Karpas-422 (cell line): ENCODE measurements around the gene ERICH6. TPM values are rescaled to one million over a fixed set of nuclear protein-coding genes. Genes with fewer than 3 reads are reported as not detected.

Source experiments
- DNase-seq: peaks from one replicate; pipeline ENCODE4 v3.0.0-alpha.2; 2015
- H2AFZ ChIP-seq: fragments of 200-600 bp; sonication (generic); 2 replicates; pipeline ENCODE4 v1.6.1; 2014; ENCODE audit warnings: antibody characterized with exemption, low read length, mixed read lengths
- H3K27ac ChIP-seq: fragments of 200-600 bp; sonication (generic); 2 replicates; pipeline ENCODE4 v1.5.1; 2014; ENCODE audit warnings: mild to moderate bottlenecking, low read length, moderate library complexity
- H3K27me3 ChIP-seq: fragments of 200-600 bp; sonication (generic); 2 replicates; pipeline ENCODE4 v1.6.1; 2014; ENCODE audit warnings: low read length, mixed read lengths
- H3K36me3 ChIP-seq: fragments of 200-600 bp; sonication (generic); 2 replicates; pipeline ENCODE4 v1.6.1; 2014; ENCODE audit warnings: low read length, mixed read lengths; ENCODE audit not compliant: insufficient read depth
- H3K4me1 ChIP-seq: fragments of 200-600 bp; sonication (generic); 2 replicates; pipeline ENCODE4 v1.6.1; 2014; ENCODE audit warnings: mild to moderate bottlenecking, low read length, mixed read lengths
- H3K4me2 ChIP-seq: fragments of 200-600 bp; sonication (generic); 2 replicates; pipeline ENCODE4 v1.6.1; 2014; ENCODE audit warnings: low read length, low read depth, mild to moderate bottlenecking; ENCODE audit not compliant: poor library complexity, severe bottlenecking
- H3K4me3 ChIP-seq: fragments of 200-600 bp; sonication (generic); 2 replicates; pipeline ENCODE4 v1.5.1; 2014; ENCODE audit warnings: mild to moderate bottlenecking, antibody characterized with exemption, low read length, mixed read lengths
- H3K79me2 ChIP-seq: fragments of 200-600 bp; sonication (generic); 2 replicates; pipeline ENCODE4 v1.6.1; 2014; ENCODE audit warnings: mild to moderate bottlenecking, low read length, mixed read lengths
- H3K9ac ChIP-seq: fragments of 200-600 bp; sonication (generic); 2 replicates; pipeline ENCODE4 v1.6.0; 2014; ENCODE audit warnings: low read length
- H3K9me2 ChIP-seq: fragments of 200-600 bp; sonication (generic), shearing (Covaris generic); replicated peaks from 2 replicates; pipeline ENCODE4 v1.6.0; 2014; ENCODE audit warnings: mild to moderate bottlenecking, low read length, moderate library complexity; ENCODE audit not compliant: insufficient read depth
- H3K9me3 ChIP-seq: fragments of 300-700, 200-600 bp; sonication (generic); 2 replicates; pipeline ENCODE4 v1.6.1; 2014; ENCODE audit warnings: low read length, mixed read lengths
- H4K20me1 ChIP-seq: fragments of 200-600 bp; sonication (generic); 2 replicates; pipeline ENCODE4 v1.6.1; 2014; ENCODE audit warnings: mild to moderate bottlenecking, antibody characterized with exemption, low read length, low read depth; ENCODE audit not compliant: insufficient read depth
- total RNA-seq: library from RNA; depleted of rRNA; stranded (reverse); fragments of >200 nt; shearing (Covaris generic); gene quantifications from 2 replicates; pipeline ENCODE4 v1.2.3, GENCODE V29; 2014; ENCODE audit warnings: low replicate concordance

ERICH6 gene
- total RNA-seq, 1 experiment from 2014 or later = not detected

GRCh38 chr3:150662410-150663200, 41.1 kb downstream of the ERICH6 start:
- H3K27me3 ChIP-seq = no peaks in the 10 kb centered on the region
- DNase-seq = no peak
- no peak overlapping the region for H2AFZ ChIP-seq
- H3K27ac ChIP-seq = no peak overlapping the region
- no peaks in the 10 kb centered on the region for H3K9me3 ChIP-seq
- no peak overlapping the region for H3K9ac ChIP-seq
- no peaks in the 10 kb centered on the region for H3K9me2 ChIP-seq
- no peak overlapping the region for H3K4me3 ChIP-seq
- H4K20me1 ChIP-seq = no peaks in the 10 kb centered on the region
- H3K36me3 ChIP-seq = no peaks in the 10 kb centered on the region
- H3K4me1 ChIP-seq = no peaks in the 10 kb centered on the region
- no peak overlapping the region for H3K4me2 ChIP-seq
- no peaks in the 10 kb centered on the region for H3K79me2 ChIP-seq

GRCh38 chr3:150656316-150656715, 47.4 kb downstream of the ERICH6 start:
- Histone ChIP-seq H3K36me3 (no peaks in the 10 kb centered on the region), H3K27ac (no peak overlapping the region), H3K9ac (no peak overlapping the region), H3K4me3 (no peak overlapping the region), H3K79me2 (no peaks in the 10 kb centered on the region), H3K9me2 (no peaks in the 10 kb centered on the region), H3K4me1 (peaks cover 4% of the 10 kb centered on the region; the same call in 1 of the 2 replicates), H4K20me1 (no peaks in the 10 kb centered on the region), H3K4me2 (no peak overlapping the region), H3K9me3 (no peaks in the 10 kb centered on the region), H2AFZ (no peak overlapping the region), H3K27me3 (no peaks in the 10 kb centered on the region)
- DNase-seq = no peak

DNA sequence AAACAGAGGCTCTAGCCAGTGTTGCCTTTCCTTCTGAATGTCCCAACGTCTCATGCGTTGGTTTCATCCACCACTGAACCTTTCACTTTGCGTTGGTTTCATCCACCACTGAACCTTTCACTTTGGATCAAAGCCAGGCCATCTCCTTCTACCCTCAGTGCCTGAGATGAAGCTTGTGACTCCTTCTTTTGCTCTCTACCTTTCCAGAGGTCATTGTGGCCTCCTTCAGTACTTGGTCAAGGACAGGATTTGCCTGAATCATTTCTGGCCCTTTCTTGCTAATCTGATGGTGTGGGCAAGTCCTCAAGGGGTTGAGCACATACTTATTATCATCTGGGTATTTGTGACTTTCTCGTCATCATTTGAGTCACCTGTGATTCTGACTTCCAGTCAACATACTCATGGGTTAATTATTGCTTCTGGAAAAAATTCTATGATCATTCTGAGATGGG, 50.6 kb downstream of the ERICH6 start:
- Histone ChIP-seq H2AFZ (no peak overlapping the region), H3K4me2 (no peak overlapping the region), H3K9me2 (no peaks in the 10 kb centered on the region), H3K9me3 (no peaks in the 10 kb centered on the region), H3K27me3 (no peaks in the 10 kb centered on the region), H3K79me2 (no peaks in the 10 kb centered on the region), H3K36me3 (no peaks in the 10 kb centered on the region), H3K4me3 (no peak overlapping the region), H3K9ac (no peak overlapping the region), H3K27ac (no peak overlapping the region), H3K4me1 (peaks cover 4% of the 10 kb centered on the region; the same call in 1 of the 2 replicates), H4K20me1 (no peaks in the 10 kb centered on the region)
- no peak for DNase-seq

DNA sequence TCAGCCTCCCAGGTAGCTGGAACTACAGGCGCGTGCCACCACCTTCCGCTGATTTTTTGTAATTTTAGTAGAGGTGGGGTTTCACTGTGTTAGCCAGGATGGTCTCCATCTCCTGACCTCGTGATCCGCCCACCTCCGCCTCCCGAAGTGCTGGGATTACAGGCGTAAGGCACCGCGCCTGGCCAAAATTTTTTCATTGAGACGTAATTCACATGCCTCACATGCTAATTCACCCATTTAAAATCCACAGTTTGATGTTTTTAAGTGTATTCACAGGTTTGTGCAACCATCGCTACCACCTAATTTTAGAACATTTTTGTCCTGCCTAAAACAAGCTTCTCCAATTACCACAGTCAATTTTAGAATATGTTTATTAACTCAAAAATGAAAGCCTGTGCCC, 63.5 kb downstream of the ERICH6 start:
- Histone ChIP-seq H3K27ac (no peak overlapping the region), H3K79me2 (no peaks in the 10 kb centered on the region), H3K9me3 (no peaks in the 10 kb centered on the region), H3K9me2 (no peaks in the 10 kb centered on the region), H2AFZ (no peak overlapping the region), H3K36me3 (no peaks in the 10 kb centered on the region), H3K4me3 (no peak overlapping the region), H3K9ac (no peak overlapping the region), H4K20me1 (no peaks in the 10 kb centered on the region), H3K27me3 (no peaks in the 10 kb centered on the region), H3K4me2 (no peak overlapping the region), H3K4me1 (no peaks in the 10 kb centered on the region)
- DNase-seq = no peak

GRCh38 chr3:150639262-150639661, 64.5 kb downstream of the ERICH6 start:
- no peak overlapping the region for H3K9ac ChIP-seq
- no peaks in the 10 kb centered on the region for H3K9me2 ChIP-seq
- no peaks in the 10 kb centered on the region for H4K20me1 ChIP-seq
- no peak overlapping the region for H2AFZ ChIP-seq
- no peaks in the 10 kb centered on the region for H3K27me3 ChIP-seq
- H3K79me2 ChIP-seq = no peaks in the 10 kb centered on the region
- H3K36me3 ChIP-seq = no peaks in the 10 kb centered on the region
- H3K4me1 ChIP-seq = no peaks in the 10 kb centered on the region
- H3K4me2 ChIP-seq = no peak overlapping the region
- DNase-seq = no peak
- no peaks in the 10 kb centered on the region for H3K9me3 ChIP-seq
- H3K27ac ChIP-seq = no peak overlapping the region
- no peak overlapping the region for H3K4me3 ChIP-seq

DNA sequence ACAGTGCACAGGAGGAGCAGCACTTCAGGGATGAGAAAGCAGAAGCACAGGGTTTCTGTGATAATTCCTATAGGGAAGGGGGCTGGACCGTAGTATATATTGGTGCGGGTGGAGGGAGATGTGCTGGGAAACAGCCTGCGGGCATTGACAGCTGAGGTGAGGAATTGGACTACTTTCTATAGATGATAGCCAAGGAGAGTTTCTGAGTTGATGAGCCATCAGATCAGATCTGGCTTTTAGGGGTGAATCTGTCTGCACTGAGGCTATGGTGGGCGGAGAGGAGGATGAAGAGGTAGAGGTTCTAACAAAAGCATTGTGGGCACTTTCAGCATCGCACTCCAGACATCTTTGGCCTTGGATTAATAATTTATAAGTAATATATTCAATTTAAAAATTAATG, 67.5 kb downstream of the ERICH6 start:
- Histone ChIP-seq H3K9ac (no peak overlapping the region), H2AFZ (no peak overlapping the region), H3K4me1 (no peaks in the 10 kb centered on the region), H4K20me1 (0 out of 2 replicates have a peak, but pooled peaks cover 6% of the 10 kb centered on the region), H3K27ac (no peak overlapping the region), H3K79me2 (no peaks in the 10 kb centered on the region), H3K36me3 (no peaks in the 10 kb centered on the region; the same call in 1 of the 2 replicates), H3K4me3 (no peak overlapping the region), H3K9me3 (no peaks in the 10 kb centered on the region), H3K4me2 (no peak overlapping the region), H3K27me3 (no peaks in the 10 kb centered on the region), H3K9me2 (no peaks in the 10 kb centered on the region)
- no peak for DNase-seq

GRCh38 chr3:150635526-150635925, 68.2 kb downstream of the ERICH6 start:
- Histone ChIP-seq H3K4me3 (no peak overlapping the region), H4K20me1 (0 out of 2 replicates have a peak, but pooled peaks cover 6% of the 10 kb centered on the region), H3K9ac (no peak overlapping the region), H3K36me3 (peaks cover 3% of the 10 kb centered on the region; the same call in 1 of the 2 replicates), H2AFZ (no peak overlapping the region), H3K9me3 (no peaks in the 10 kb centered on the region), H3K4me1 (no peaks in the 10 kb centered on the region), H3K27ac (no peak overlapping the region), H3K27me3 (no peaks in the 10 kb centered on the region), H3K79me2 (no peaks in the 10 kb centered on the region), H3K9me2 (no peaks in the 10 kb centered on the region), H3K4me2 (no peak overlapping the region)
- DNase-seq = peak; percentile 50

DNA sequence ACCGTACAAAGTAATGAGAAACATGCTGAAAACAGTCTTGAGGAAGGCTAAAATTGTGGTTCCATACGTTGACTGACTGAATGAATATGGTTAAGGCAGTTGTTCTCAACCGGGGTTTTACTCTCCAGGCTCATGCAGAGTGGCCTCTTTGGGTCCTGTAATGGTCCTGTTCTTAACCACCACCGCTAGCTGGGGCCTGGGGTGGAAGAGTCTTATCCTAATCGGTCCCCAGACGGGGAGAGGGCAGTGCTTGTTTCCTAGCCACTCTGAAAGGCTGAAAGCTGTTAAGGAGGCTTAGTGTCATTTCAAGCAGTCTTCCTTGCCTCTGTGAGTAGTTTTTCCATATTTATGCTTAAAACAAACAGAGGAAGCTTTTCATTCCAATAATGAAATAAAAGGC, 68.6 kb downstream of the ERICH6 start:
- Histone ChIP-seq H2AFZ (no peak overlapping the region), H3K27ac (no peak overlapping the region), H3K4me2 (no peak overlapping the region), H3K4me3 (no peak overlapping the region), H4K20me1 (0 out of 2 replicates have a peak, but pooled peaks cover 6% of the 10 kb centered on the region), H3K9me2 (no peaks in the 10 kb centered on the region), H3K9ac (no peak overlapping the region), H3K36me3 (peaks cover 6% of the 10 kb centered on the region; the same call in 1 of the 2 replicates), H3K79me2 (no peaks in the 10 kb centered on the region), H3K27me3 (no peaks in the 10 kb centered on the region), H3K9me3 (no peaks in the 10 kb centered on the region), H3K4me1 (no peaks in the 10 kb centered on the region)
- no peak for DNase-seq
